ENCODE data around the gene INPP4B.
"Not testable (repeated sequence)": the region's sequence is repeated elsewhere in the genome, so short reads cannot be mapped to it uniquely, and the experiment has no call there.

Gene INPP4B

GRCh38 chr4:142110136-142110535 is 736.0 kb downstream of the INPP4B start:
- no peak for DNase-seq

GRCh38 chr4:142104041-142104440 is 742.1 kb downstream of the INPP4B start:
- DNase-seq, result no peak

GRCh38 chr4:142101401-142101800 is 744.7 kb downstream of the INPP4B start:
- DNase-seq, result no peak

- DNase-seq, result no peak
These were observed 745.2 kb downstream of the INPP4B start for GRCh38 chr4:142100941-142101340.

GRCh38 chr4:142098900-142099545 is 747.1 kb downstream of the INPP4B start:
- no peak for DNase-seq

- DNase-seq, result no peak
These were observed 747.7 kb downstream of the INPP4B start for GRCh38 chr4:142098380-142098779.

GRCh38 chr4:142097015-142097414 is 749.1 kb downstream of the INPP4B start:
- no peak for DNase-seq

GRCh38 chr4:142095886-142096605 is 750.1 kb downstream of the INPP4B start:
- DNase-seq, result no peak

GRCh38 chr4:142092941-142093340 is 753.2 kb downstream of the INPP4B start:
- no peak for DNase-seq

GRCh38 chr4:142091691-142092182 is 754.4 kb downstream of the INPP4B start:
- DNase-seq, result no peak

- DNase-seq, result no peak
These were observed 755.0 kb downstream of the INPP4B start for GRCh38 chr4:142091085-142091513.

GRCh38 chr4:142088906-142089305 is 757.2 kb downstream of the INPP4B start:
- DNase-seq, result no peak

GRCh38 chr4:142085513-142086292 is 760.4 kb downstream of the INPP4B start:
- DNase-seq, result no peak

- no peak for DNase-seq
These were observed 762.8 kb downstream of the INPP4B start for GRCh38 chr4:142083264-142083663.

GRCh38 chr4:142081025-142081424 is 765.1 kb downstream of the INPP4B start:
- DNase-seq, result no peak

- no peak for DNase-seq
These were observed 766.1 kb downstream of the INPP4B start for GRCh38 chr4:142079959-142080358.

- DNase-seq, result no peak
These were observed 769.1 kb downstream of the INPP4B start for GRCh38 chr4:142077048-142077447.

GRCh38 chr4:142068304-142068703 is 777.8 kb downstream of the INPP4B start:
- DNase-seq, result not testable (repeated sequence)

GRCh38 chr4:142066562-142066961 is 779.5 kb downstream of the INPP4B start:
- DNase-seq, result not testable (repeated sequence)

GRCh38 chr4:142065086-142065647 is 780.9 kb downstream of the INPP4B start:
- DNase-seq, result no peak

- no peak for DNase-seq
These were observed 781.9 kb downstream of the INPP4B start for GRCh38 chr4:142064181-142064580.

GRCh38 chr4:142045996-142046395 is 800.1 kb downstream of the INPP4B start:
- DNase-seq, result no peak

- DNase-seq, result no peak
These were observed 801.8 kb downstream of the INPP4B start for GRCh38 chr4:142044271-142044670.

Data from activated naive CD4-positive, alpha-beta T cell treated with Interleukin-2 at 50 U/mL for 16 hours (primary cell).